Effector memory CD8-positive, alpha-beta T cell (primary cell): Measurements from ENCODE around the gene OR4C3.
A peak's percentile ranks its signal among the peaks of the same experiment; 100 is the strongest.
"Not testable (repeated sequence)": the region's sequence is repeated elsewhere in the genome, so short reads cannot be mapped to it uniquely, and the experiment has no call there.

ENCODE experiments used
- ATAC-seq: fragments of 150-1000 bp; cut with Tn5 transposase; replicated peaks from 2 replicates; pipeline ENCODE4 v1.10.0; 2021; ENCODE audit warnings: mild to moderate bottlenecking, moderate library complexity
- DNase-seq, 3 experiments: peaks; one replicate each; pipeline ENCODE4 v3.0.0; 2021
- H3K27ac Mint-ChIP-seq, 2 donors: one replicate each; pipeline ENCODE4 v1.8.0; 2022; ENCODE audit warnings: mild to moderate bottlenecking in 2 of 2, mixed read lengths in 2 of 2, moderate library complexity in 2 of 2
- H3K27me3 Mint-ChIP-seq, 2 donors: one replicate each; pipeline ENCODE4 v1.8.0; 2022; ENCODE audit warnings: mixed read lengths in 2 of 2
- H3K36me3 Mint-ChIP-seq: one replicate; pipeline ENCODE4 v1.8.0; 2022; ENCODE audit warnings: mild to moderate bottlenecking, moderate library complexity, mixed read lengths; ENCODE audit not compliant: insufficient read depth
- H3K4me1 Mint-ChIP-seq, 2 donors: one replicate each; pipeline ENCODE4 v1.8.0; 2022; ENCODE audit warnings: low read depth in 2 of 2, mixed read lengths in 2 of 2
- H3K4me3 Mint-ChIP-seq, 2 donors: one replicate each; pipeline ENCODE4 v1.8.0; 2022; ENCODE audit warnings: mild to moderate bottlenecking in 2 of 2, mixed read lengths in 2 of 2, moderate library complexity in 2 of 2
- H3K9me3 Mint-ChIP-seq, 2 donors: one replicate each; pipeline ENCODE4 v1.8.0; 2022; ENCODE audit warnings: mixed read lengths in 2 of 2
- total RNA-seq, 9 experiments: gene quantifications; one replicate each; lab custom pipeline; 2026; lab: John Stamatoyannopoulos, UW

The OR4C3 gene
- total RNA-seq, result 0 reads per million in 9 experiments

- H3K9me3 Mint-ChIP-seq, DNase-seq, H3K36me3 Mint-ChIP-seq, ATAC-seq: not testable (repeated sequence)
- H3K27me3 Mint-ChIP-seq, result peaks cover 0 to 12% of the 10 kb centered on the region in 2 donors
- peak within 1 kb of the TSS in 1 of 2 donors; percentile 65 for H3K27ac Mint-ChIP-seq
- H3K4me1 Mint-ChIP-seq, result peaks cover 13 to 25% of the 10 kb centered on the region in 2 donors
- peak within 1 kb of the TSS in 1 of 2 donors; percentile 7 for H3K4me3 Mint-ChIP-seq
Measured at GRCh38 chr11:48324620-48325019, at the start of gene OR4C3. Gene OR4C3, plus strand, starts transcription at chr11:48324920. Its CDS starts 102 bp downstream, at chr11:48325022.

- Mint-ChIP-seq H3K4me1 (no peaks in the 10 kb centered on the region), H3K27ac (no peak within 1 kb of the TSS), H3K27me3 (peaks cover 28 to 32% of the 10 kb centered on the region in 2 donors), H3K4me3 (no peak within 1 kb of the TSS), H3K36me3 (no peaks in the 10 kb centered on the region), H3K9me3 (no peaks in the 10 kb centered on the region)
- ATAC-seq, result no peak
- no peak for DNase-seq
Measured at GRCh38 chr11:48305923-48306322, 18.8 kb upstream of the OR4C3 start, which contains the start of gene OR4S1. Gene OR4S1, plus strand, starts transcription at chr11:48306223. Its CDS starts 0 bp downstream, at chr11:48306223.

- Mint-ChIP-seq H3K27ac (no peak overlapping the region), H3K4me3 (no peak overlapping the region), H3K27me3 (peaks cover 28 to 32% of the 10 kb centered on the region in 2 donors), H3K4me1 (no peaks in the 10 kb centered on the region), H3K36me3 (no peaks in the 10 kb centered on the region), H3K9me3 (no peaks in the 10 kb centered on the region)
- peak; percentile 62 for ATAC-seq
- peak; percentile 53 to 65 (median 55) for DNase-seq
Measured at GRCh38 chr11:48307760-48308386, 16.8 kb upstream of the OR4C3 start.

GRCh38 chr11:48313590-48313989, 11.1 kb upstream of the OR4C3 start:
- H3K36me3 Mint-ChIP-seq, H3K4me3 Mint-ChIP-seq, ATAC-seq, DNase-seq, H3K9me3 Mint-ChIP-seq, H3K27ac Mint-ChIP-seq, H3K4me1 Mint-ChIP-seq: not testable (repeated sequence)
- peaks cover 6 to 13% of the 10 kb centered on the region in 2 donors for H3K27me3 Mint-ChIP-seq

GRCh38 chr11:48319813-48320212, 4.9 kb upstream of the OR4C3 start:
- H3K4me1 Mint-ChIP-seq, H3K4me3 Mint-ChIP-seq, H3K9me3 Mint-ChIP-seq, H3K27ac Mint-ChIP-seq, H3K36me3 Mint-ChIP-seq, ATAC-seq, DNase-seq: not testable (repeated sequence)
- H3K27me3 Mint-ChIP-seq, result peaks cover 12 to 32% of the 10 kb centered on the region in 2 donors

- Mint-ChIP-seq H3K4me3 (peak overlapping the region; percentile 42 to 50), H3K36me3 (no peaks in the 10 kb centered on the region), H3K9me3 (peaks cover 8 to 10% of the 10 kb centered on the region in 2 donors), H3K4me1 (peaks cover 17 to 26% of the 10 kb centered on the region in 2 donors), H3K27ac (peak overlapping the region in 1 of 2 donors; percentile 65), H3K27me3 (no peaks in the 10 kb centered on the region)
- DNase-seq, result peak in 2 of 3 experiments; percentile 4 to 7
- ATAC-seq, result peak; percentile 32
Measured at GRCh38 chr11:48341466-48341865, 16.7 kb downstream of the OR4C3 start.

- peaks cover 10 to 17% of the 10 kb centered on the region in 2 donors for H3K9me3 Mint-ChIP-seq
- not testable (repeated sequence) for ATAC-seq, H3K36me3 Mint-ChIP-seq, H3K27me3 Mint-ChIP-seq, H3K4me3 Mint-ChIP-seq, DNase-seq
- peaks cover 25 to 30% of the 10 kb centered on the region in 2 donors for H3K4me1 Mint-ChIP-seq
- H3K27ac Mint-ChIP-seq, result peak overlapping the region in 1 of 2 donors; percentile 25
Measured at GRCh38 chr11:48342505-48342904, 17.8 kb downstream of the OR4C3 start.

- Mint-ChIP-seq H3K4me1 (peaks cover 22% of the 10 kb centered on the region in 2 donors), H3K4me3 (peak overlapping the region; percentile 40 to 59), H3K9me3 (peaks cover 12 to 32% of the 10 kb centered on the region in 2 donors), H3K27ac (peak overlapping the region; percentile 78 to 89)
- not testable (repeated sequence) for H3K27me3 Mint-ChIP-seq, ATAC-seq, H3K36me3 Mint-ChIP-seq
- DNase-seq, result peak; percentile 19 to 29 (median 25)
Measured at GRCh38 chr11:48346286-48346685, 21.6 kb downstream of the OR4C3 start.

GRCh38 chr11:48354013-48354412, 29.3 kb downstream of the OR4C3 start:
- DNase-seq (no peak), ATAC-seq (no peak)
- peaks cover 0 to 9% of the 10 kb centered on the region in 2 donors for H3K27me3 Mint-ChIP-seq
- H3K36me3 Mint-ChIP-seq, result no peaks in the 10 kb centered on the region
- no peak overlapping the region for H3K27ac Mint-ChIP-seq
- no peak overlapping the region for H3K4me3 Mint-ChIP-seq
- H3K9me3 Mint-ChIP-seq, result peaks cover 1 to 9% of the 10 kb centered on the region in 2 donors
- H3K4me1 Mint-ChIP-seq, result no peaks in the 10 kb centered on the region

GRCh38 chr11:48354677-48355076, 30.0 kb downstream of the OR4C3 start:
- Mint-ChIP-seq H3K4me1 (no peaks in the 10 kb centered on the region), H3K9me3 (peaks cover 1 to 2% of the 10 kb centered on the region in 2 donors), H3K27me3 (peaks cover 0 to 9% of the 10 kb centered on the region in 2 donors), H3K4me3 (no peak overlapping the region), H3K36me3 (no peaks in the 10 kb centered on the region), H3K27ac (no peak overlapping the region)
- no peak for DNase-seq
- no peak for ATAC-seq

- not testable (repeated sequence) for H3K27me3 Mint-ChIP-seq
Measured at GRCh38 chr11:48361289-48361688, 36.6 kb downstream of the OR4C3 start.

GRCh38 chr11:48366365-48366764, 41.6 kb downstream of the OR4C3 start, which contains the start of gene OR4C5:
Gene OR4C5, minus strand, starts transcription at chr11:48366465. Its CDS starts 0 bp downstream, at chr11:48366465.
- H3K9me3 Mint-ChIP-seq, result peaks cover 0 to 4% of the 10 kb centered on the region in 2 donors
- no peaks in the 10 kb centered on the region for H3K36me3 Mint-ChIP-seq
- DNase-seq (no peak), ATAC-seq (no peak)
- H3K27ac Mint-ChIP-seq, result no peak within 1 kb of the TSS
- peaks cover 0 to 1% of the 10 kb centered on the region in 2 donors for H3K4me1 Mint-ChIP-seq
- no peaks in the 10 kb centered on the region for H3K27me3 Mint-ChIP-seq
- H3K4me3 Mint-ChIP-seq, result no peak within 1 kb of the TSS

More at GRCh38 chr11:48361289-48361688, 36.6 kb downstream of the OR4C3 start:
- H3K4me3 Mint-ChIP-seq, H3K27ac Mint-ChIP-seq, DNase-seq, H3K36me3 Mint-ChIP-seq, H3K9me3 Mint-ChIP-seq, H3K4me1 Mint-ChIP-seq, ATAC-seq: not testable (repeated sequence)
